Panc1 (cell line): ENCODE data around the gene AKAP17A. TPM values are rescaled to one million over a fixed set of nuclear protein-coding genes. Genes with fewer than 3 reads are reported as not detected.

ENCODE experiments used
- ATAC-seq: fragments of 200-7000 bp; cut with Tn5 transposase; 2 replicates; pipeline ENCODE4 v1.9.1; 2020; ENCODE audit warnings: mild to moderate bottlenecking, moderate library complexity
- BruUV-seq: library from RNA; stranded (reverse); fragments of 400-500 nt; replicated peaks from 2 replicates; lab custom pipeline; 2021; lab: Mats Ljungman, UMichigan
- CTCF ChIA-PET: fragments of 300-600 bp; sonication (Branson Sonifier 250); formaldehyde crosslinking; loops from one replicate; lab custom pipeline; 2022; ENCODE audit warnings: antibody characterized with exemption; lab: Charles Lee
- POLR2A ChIA-PET: fragments of 300-600 bp; sonication (Branson Sonifier 250); formaldehyde crosslinking; loops from one replicate; lab custom pipeline; 2022; ENCODE audit warnings: antibody characterized with exemption; lab: Charles Lee
- DNase-seq: peaks from one replicate; pipeline ENCODE4 v3.0.0-alpha.2; 2010; ENCODE audit warnings: low read depth, low spot score
- H3K27ac ChIP-seq: 2 replicates; pipeline ENCODE4 v1.5.1; 2011; ENCODE audit warnings: mild to moderate bottlenecking, low read length, inconsistent platforms
- H3K27me3 ChIP-seq: fragments of 200-500 bp; sonication (Bioruptor generic); 2 replicates; pipeline ENCODE4 v1.6.0; 2014; ENCODE audit warnings: low read length, inconsistent platforms; ENCODE audit not compliant: control insufficient read depth, insufficient read depth
- H3K36me3 ChIP-seq: fragments of 200-500 bp; sonication (Bioruptor generic); 2 replicates; pipeline ENCODE4 v1.5.1; 2014; ENCODE audit warnings: inconsistent platforms, mild to moderate bottlenecking, low read length, moderate library complexity; ENCODE audit not compliant: control insufficient read depth, insufficient read depth
- H3K4me1 ChIP-seq: 2 replicates; pipeline ENCODE4 v1.5.1; 2011; ENCODE audit warnings: inconsistent platforms, mild to moderate bottlenecking, low read length, moderate library complexity; ENCODE audit not compliant: control insufficient read depth, insufficient read depth
- H3K4me3 ChIP-seq, 2 experiments: 2 replicates each; pipeline ENCODE4 v1.5.1; 2011 to 2012; ENCODE audit warnings: low read depth in 2 of 2, low read length in 2 of 2, mild to moderate bottlenecking in 2 of 2, inconsistent platforms in 1 of 2, moderate library complexity in 1 of 2
- H3K9me3 ChIP-seq: fragments of 200-500 bp; sonication (Bioruptor generic); 2 replicates; pipeline ENCODE4 v1.5.1; 2014; ENCODE audit warnings: low read depth, mild to moderate bottlenecking, inconsistent platforms, low read length, moderate library complexity; ENCODE audit not compliant: control insufficient read depth, insufficient read depth
- CTCF ChIP-seq: fragments of 450-650 bp; IDR thresholded peaks from 2 replicates; pipeline ENCODE4 v1.5.1; 2017; ENCODE audit warnings: mild to moderate bottlenecking
- POLR2AphosphoS5 ChIP-seq: IDR thresholded peaks from 2 replicates; pipeline ENCODE4 v1.6.1; 2012; ENCODE audit warnings: mild to moderate bottlenecking, low read depth, low read length, moderate library complexity
- REST ChIP-seq, 2 experiments: IDR thresholded peaks; 2 replicates each; pipeline ENCODE4 v1.6.1; 2011 to 2012; ENCODE audit warnings: low read depth in 2 of 2, control low read depth in 1 of 2, low read length in 1 of 2, mild to moderate bottlenecking in 1 of 2, moderate library complexity in 1 of 2; ENCODE audit not compliant: insufficient read depth in 1 of 2
- SIN3A ChIP-seq: IDR thresholded peaks from 2 replicates; pipeline ENCODE4 v1.6.1; 2012; ENCODE audit warnings: low read depth, mild to moderate bottlenecking, low read length, moderate library complexity, borderline replicate concordance; ENCODE audit not compliant: insufficient read depth
- TCF7L2 ChIP-seq: IDR thresholded peaks from 2 replicates; pipeline ENCODE4 v1.6.1; 2011; ENCODE audit warnings: mild to moderate bottlenecking, low read depth, low read length, inconsistent platforms
- in situ Hi-C: cut with HindIII; loops from 2 replicates; pipeline ENCODE4 v1.10.0; 2016; ENCODE audit warnings: low sequenced_read_pairs, low pct_unique_long_range_greater_than_20kb
- intact Hi-C: fragments of 100-400 bp; cut with micrococcal nuclease; formaldehyde crosslinking; loops from one replicate; pipeline ENCODE4 v1.10.0; 2022; ENCODE audit not compliant: unreplicated experiment
- total RNA-seq: library from RNA; stranded (reverse); gene quantifications from one replicate; pipeline ENCODE4 v1.2.1, GENCODE V29; 2021; ENCODE audit not compliant: unreplicated experiment

AKAP17A gene
- total RNA-seq, 1 experiment from 2014 or later: 22.1 TPM

GRCh38 chrX:1545776-1546408 is 45.5 kb upstream of the AKAP17A start:
- BruUV-seq: no TSS peak
- H3K4me1 ChIP-seq: no peaks in the 10 kb centered on the region
- H3K4me3 ChIP-seq: no peak overlapping the region
- intact Hi-C loops: no loop called here
- ChIA-PET POLR2A (no interaction called here), CTCF (no interaction called here)
- H3K27me3 ChIP-seq: no peaks in the 10 kb centered on the region
- in situ Hi-C loops: no loop called here
- no peak overlapping the region for H3K27ac ChIP-seq
- H3K9me3 ChIP-seq: no peaks in the 10 kb centered on the region
- no peak for ATAC-seq
- no peaks in the 10 kb centered on the region for H3K36me3 ChIP-seq
- no peak for TF ChIP-seq SIN3A
- no peak for TF ChIP-seq TCF7L2
- no peak for TF ChIP-seq POLR2AphosphoS5
- no peak for TF ChIP-seq REST (IDR thresholded peaks at IDR 0.05; ENCODE audit: insufficient read depth in 1 of 2, low read depth in 2 of 2, low read length in 1 of 2)
- TF ChIP-seq CTCF: no peak
- DNase-seq: no peak

GRCh38 chrX:1546691-1547251 is 44.6 kb upstream of the AKAP17A start:
- ChIA-PET POLR2A (no interaction called here), CTCF (no interaction called here)
- no peak for TF ChIP-seq TCF7L2
- no peak for TF ChIP-seq CTCF
- TF ChIP-seq POLR2AphosphoS5: no peak
- no peak for TF ChIP-seq REST (IDR thresholded peaks at IDR 0.05; ENCODE audit: insufficient read depth in 1 of 2, low read depth in 2 of 2, low read length in 1 of 2)
- Histone ChIP-seq H3K27ac (no peak overlapping the region), H3K9me3 (no peaks in the 10 kb centered on the region), H3K4me3 (no peak overlapping the region), H3K27me3 (no peaks in the 10 kb centered on the region), H3K4me1 (no peaks in the 10 kb centered on the region), H3K36me3 (no peaks in the 10 kb centered on the region)
- no TSS peak for BruUV-seq
- ATAC-seq (no peak), DNase-seq (no peak)
- intact Hi-C loops (no loop called here), in situ Hi-C loops (no loop called here)
